Measurements from ENCODE around the gene ZGRF1. TPM values are rescaled to one million over a fixed set of nuclear protein-coding genes. Genes with fewer than 3 reads are reported as not detected.

ZGRF1 gene
- total and polyA plus RNA-seq, 2 donors (not counting 3 experiments of a cell fraction or from before 2014, with no cell fraction given): 2.4 to 14.4 TPM

DNA sequence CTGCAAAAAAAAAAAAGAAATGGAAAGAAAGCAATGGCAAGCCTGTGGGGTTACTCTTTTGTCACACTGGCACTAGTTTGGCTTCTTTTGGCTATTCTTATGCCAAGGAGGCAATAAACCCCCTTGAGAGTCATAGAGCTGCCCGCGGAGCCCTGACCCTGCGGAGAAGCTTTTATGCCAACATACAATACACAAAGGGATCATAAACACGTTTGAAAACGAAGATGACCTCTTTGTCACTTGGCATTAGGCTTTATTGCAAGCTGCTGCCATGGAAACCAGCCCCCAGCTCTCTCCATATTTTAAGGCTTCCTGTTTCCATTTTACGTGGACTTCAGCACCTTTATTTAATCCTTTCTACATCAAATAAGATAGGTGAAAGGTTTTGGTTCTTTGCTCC lies 128.4 kb downstream of the ZGRF1 start:
- TF ChIP-seq MYC (IDR thresholded peaks at IDR 0.05; ENCODE audit: low read depth, low read length): no peak
- TF ChIP-seq JUN (IDR thresholded peaks at IDR 0.05; ENCODE audit: borderline replicate concordance, insufficient read depth, insufficient read length, low read depth): no peak
- TF ChIP-seq, protein P1, sequence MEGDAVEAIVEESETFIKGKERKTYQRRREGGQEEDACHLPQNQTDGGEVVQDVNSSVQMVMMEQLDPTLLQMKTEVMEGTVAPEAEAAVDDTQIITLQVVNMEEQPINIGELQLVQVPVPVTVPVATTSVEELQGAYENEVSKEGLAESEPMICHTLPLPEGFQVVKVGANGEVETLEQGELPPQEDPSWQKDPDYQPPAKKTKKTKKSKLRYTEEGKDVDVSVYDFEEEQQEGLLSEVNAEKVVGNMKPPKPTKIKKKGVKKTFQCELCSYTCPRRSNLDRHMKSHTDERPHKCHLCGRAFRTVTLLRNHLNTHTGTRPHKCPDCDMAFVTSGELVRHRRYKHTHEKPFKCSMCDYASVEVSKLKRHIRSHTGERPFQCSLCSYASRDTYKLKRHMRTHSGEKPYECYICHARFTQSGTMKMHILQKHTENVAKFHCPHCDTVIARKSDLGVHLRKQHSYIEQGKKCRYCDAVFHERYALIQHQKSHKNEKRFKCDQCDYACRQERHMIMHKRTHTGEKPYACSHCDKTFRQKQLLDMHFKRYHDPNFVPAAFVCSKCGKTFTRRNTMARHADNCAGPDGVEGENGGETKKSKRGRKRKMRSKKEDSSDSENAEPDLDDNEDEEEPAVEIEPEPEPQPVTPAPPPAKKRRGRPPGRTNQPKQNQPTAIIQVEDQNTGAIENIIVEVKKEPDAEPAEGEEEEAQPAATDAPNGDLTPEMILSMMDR (IDR thresholded peaks at IDR 0.05; ENCODE audit: extremely low read depth in 1 of 2, insufficient read depth in 1 of 2, low read depth in 1 of 2, low read length in 2 of 2): no peak
- no peak for TF ChIP-seq POLR2A (IDR thresholded peaks at IDR 0.05; ENCODE audit: low read depth, low read length)
- no peak for TF ChIP-seq EZH2 (IDR thresholded peaks at IDR 0.05; ENCODE audit: borderline replicate concordance, low read depth, low read length, severe bottlenecking)
- TF ChIP-seq FOS (IDR thresholded peaks at IDR 0.05; ENCODE audit: borderline replicate concordance, insufficient read depth, low read length): no peak
- TF ChIP-seq, protein P2, sequence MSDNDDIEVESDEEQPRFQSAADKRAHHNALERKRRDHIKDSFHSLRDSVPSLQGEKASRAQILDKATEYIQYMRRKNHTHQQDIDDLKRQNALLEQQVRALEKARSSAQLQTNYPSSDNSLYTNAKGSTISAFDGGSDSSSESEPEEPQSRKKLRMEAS (IDR thresholded peaks at IDR 0.05; ENCODE audit: insufficient read depth, insufficient read length): no peak
- TF ChIP-seq POLR2AphosphoS5 (IDR thresholded peaks at IDR 0.05; ENCODE audit: insufficient read depth, low read depth, low read length): no peak
- TF ChIP-seq GATA2 (IDR thresholded peaks at IDR 0.05; ENCODE audit: insufficient read depth, insufficient read length, low read depth, low read length): no peak
- BruUV-seq (replicated peaks): no TSS peak
- Histone ChIP-seq H3K36me3 (ENCODE audit: control insufficient read depth in 2 of 2, extremely low read depth in 1 of 2, insufficient read depth in 2 of 2, low read length in 2 of 2) (no peaks in the 10 kb centered on the region), H3K27ac (ENCODE audit: insufficient read depth, low read depth, low read length) (no peak overlapping the region), H3K9me3 (replicated peaks; ENCODE audit: control insufficient read depth, insufficient read depth, low read length) (no peaks in the 10 kb centered on the region), H3K79me2 (ENCODE audit: control insufficient read depth, insufficient read depth, low read length) (no peaks in the 10 kb centered on the region), H3K9me1 (replicated peaks; ENCODE audit: control insufficient read depth, extremely low read depth, insufficient read depth, low read length) (no peaks in the 10 kb centered on the region), H3K4me1 (ENCODE audit: control insufficient read depth, extremely low read depth, insufficient read depth, low read length) (peaks cover 9% of the 10 kb centered on the region), H3K9ac (replicated peaks; ENCODE audit: extremely low read depth, insufficient read depth, low read length) (no peak overlapping the region), H2AFZ (ENCODE audit: low read depth, low read length) (no peak overlapping the region), H4K20me1 (replicated peaks; ENCODE audit: control insufficient read depth, extremely low read depth, insufficient read depth, low read length) (no peaks in the 10 kb centered on the region), H3K4me3 (replicated peaks in 1 of 3; ENCODE audit: insufficient read depth in 1 of 3, low read depth in 1 of 3, low read length in 3 of 3) (no peak overlapping the region), H3K4me2 (ENCODE audit: insufficient read depth, low read length) (no peak overlapping the region), H3K27me3 (ENCODE audit: control insufficient read depth in 2 of 2, insufficient read depth in 2 of 2, low read length in 2 of 2) (peaks cover 51 to 85% of the 10 kb centered on the region in 2 experiments)
- intact Hi-C loops (cut with micrococcal nuclease) (no loop called here), dilution Hi-C loops (cut with MboI; ENCODE audit: extremely low pct_ligation_motif_present, low sequenced_read_pairs) (no loop called here)
- ChIA-PET POLR2A (no interaction called here), CTCF (interaction anchor here (1.0 kb wide), 1 partner anchor 15 kb away, joined by 3 read pairs; no protein-coding TSS in a partner anchor)
- DNase-seq (ENCODE audit: low read depth, low spot score): no peak
- FAIRE-seq: no peak

All from endothelial cell of umbilical vein (primary cell).